ENCODE data around the gene COPB1.

DNA sequence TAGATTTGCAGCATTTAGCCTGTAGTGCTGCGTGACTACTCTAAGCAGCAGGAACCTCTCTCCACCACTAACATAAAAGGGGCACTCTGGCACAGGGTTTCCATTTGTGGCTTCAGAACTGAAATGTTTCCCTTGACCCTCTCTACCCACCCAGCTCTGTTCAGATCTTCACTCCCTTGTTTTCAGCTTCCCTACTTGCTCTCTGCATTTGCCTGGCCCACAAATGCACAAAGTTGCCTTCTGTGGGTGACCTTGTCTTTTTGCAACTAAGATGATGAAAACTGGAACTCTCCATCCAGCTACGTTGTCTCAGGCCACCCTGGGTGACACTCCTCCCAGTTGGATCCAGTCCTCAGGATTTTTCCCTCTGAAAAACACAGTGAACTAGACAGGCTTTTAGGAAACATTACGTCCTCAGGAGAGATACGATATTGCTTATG, 40.4 kb upstream of the COPB1 start:
- TF ChIP-seq, protein P1, sequence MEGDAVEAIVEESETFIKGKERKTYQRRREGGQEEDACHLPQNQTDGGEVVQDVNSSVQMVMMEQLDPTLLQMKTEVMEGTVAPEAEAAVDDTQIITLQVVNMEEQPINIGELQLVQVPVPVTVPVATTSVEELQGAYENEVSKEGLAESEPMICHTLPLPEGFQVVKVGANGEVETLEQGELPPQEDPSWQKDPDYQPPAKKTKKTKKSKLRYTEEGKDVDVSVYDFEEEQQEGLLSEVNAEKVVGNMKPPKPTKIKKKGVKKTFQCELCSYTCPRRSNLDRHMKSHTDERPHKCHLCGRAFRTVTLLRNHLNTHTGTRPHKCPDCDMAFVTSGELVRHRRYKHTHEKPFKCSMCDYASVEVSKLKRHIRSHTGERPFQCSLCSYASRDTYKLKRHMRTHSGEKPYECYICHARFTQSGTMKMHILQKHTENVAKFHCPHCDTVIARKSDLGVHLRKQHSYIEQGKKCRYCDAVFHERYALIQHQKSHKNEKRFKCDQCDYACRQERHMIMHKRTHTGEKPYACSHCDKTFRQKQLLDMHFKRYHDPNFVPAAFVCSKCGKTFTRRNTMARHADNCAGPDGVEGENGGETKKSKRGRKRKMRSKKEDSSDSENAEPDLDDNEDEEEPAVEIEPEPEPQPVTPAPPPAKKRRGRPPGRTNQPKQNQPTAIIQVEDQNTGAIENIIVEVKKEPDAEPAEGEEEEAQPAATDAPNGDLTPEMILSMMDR (conservative IDR thresholded peaks at IDR 0.05; ENCODE audit: low read depth, low read length), result no peak
- no peak for TF ChIP-seq EZH2 (IDR thresholded peaks at IDR 0.05; ENCODE audit: borderline replicate concordance, low read depth, low read length, poor library complexity, severe bottlenecking)
